Left ventricle myocardium inferior (tissue), 1 donor: ENCODE results near the gene TSPAN14. TPM values are rescaled to one million over a fixed set of nuclear protein-coding genes. Genes with fewer than 3 reads are reported as not detected.
A peak's percentile ranks its signal among the peaks of the same experiment; 100 is the strongest.

Source experiments
- DNase-seq: peaks from one replicate; pipeline ENCODE4 v3.0.0-alpha.2; 2020
- H3K27ac ChIP-seq: fragments of 200-600 bp; replicated peaks from 2 replicates; pipeline ENCODE4 v1.8.0; 2021
- H3K27me3 ChIP-seq: fragments of 200-600 bp; 2 replicates; pipeline ENCODE4 v1.8.0; 2021; ENCODE audit warnings: low read depth
- H3K36me3 ChIP-seq: fragments of 200-600 bp; 2 replicates; pipeline ENCODE4 v1.8.0; 2021
- H3K4me1 ChIP-seq: fragments of 200-600 bp; 2 replicates; pipeline ENCODE4 v1.8.0; 2021
- H3K4me3 ChIP-seq: fragments of 200-600 bp; 2 replicates; pipeline ENCODE4 v1.8.0; 2021; ENCODE audit warnings: mild to moderate bottlenecking, moderate library complexity
- H3K9me3 ChIP-seq: fragments of 200-600 bp; replicated peaks from 2 replicates; pipeline ENCODE4 v1.8.0; 2021
- intact Hi-C: fragments of 100-400 bp; cut with micrococcal nuclease; formaldehyde crosslinking; loops from one replicate; pipeline ENCODE4 v1.11.0; 2022
- total RNA-seq: library from RNA; stranded (reverse); fragmentation: NEBNext Ultra II Directional; extraction: Animal tissue kit (Norgen Biotek cat#: 25700); gene quantifications from one replicate; pipeline ENCODE4 v1.2.1, GENCODE V29; 2021
- TF ChIP-seq, protein P1 (sequence below): fragments of 200-600 bp; IDR thresholded peaks from 2 replicates; pipeline ENCODE4 v1.8.0; 2021; ENCODE audit warnings: antibody characterized with exemption, mild to moderate bottlenecking, borderline replicate concordance
- donor health status: DM: no; HTN: yes; CAD: no; lungs with severe emphysema.

Gene TSPAN14
- total RNA-seq, 1 donor from 2014 or later: 33.4 TPM

DNA sequence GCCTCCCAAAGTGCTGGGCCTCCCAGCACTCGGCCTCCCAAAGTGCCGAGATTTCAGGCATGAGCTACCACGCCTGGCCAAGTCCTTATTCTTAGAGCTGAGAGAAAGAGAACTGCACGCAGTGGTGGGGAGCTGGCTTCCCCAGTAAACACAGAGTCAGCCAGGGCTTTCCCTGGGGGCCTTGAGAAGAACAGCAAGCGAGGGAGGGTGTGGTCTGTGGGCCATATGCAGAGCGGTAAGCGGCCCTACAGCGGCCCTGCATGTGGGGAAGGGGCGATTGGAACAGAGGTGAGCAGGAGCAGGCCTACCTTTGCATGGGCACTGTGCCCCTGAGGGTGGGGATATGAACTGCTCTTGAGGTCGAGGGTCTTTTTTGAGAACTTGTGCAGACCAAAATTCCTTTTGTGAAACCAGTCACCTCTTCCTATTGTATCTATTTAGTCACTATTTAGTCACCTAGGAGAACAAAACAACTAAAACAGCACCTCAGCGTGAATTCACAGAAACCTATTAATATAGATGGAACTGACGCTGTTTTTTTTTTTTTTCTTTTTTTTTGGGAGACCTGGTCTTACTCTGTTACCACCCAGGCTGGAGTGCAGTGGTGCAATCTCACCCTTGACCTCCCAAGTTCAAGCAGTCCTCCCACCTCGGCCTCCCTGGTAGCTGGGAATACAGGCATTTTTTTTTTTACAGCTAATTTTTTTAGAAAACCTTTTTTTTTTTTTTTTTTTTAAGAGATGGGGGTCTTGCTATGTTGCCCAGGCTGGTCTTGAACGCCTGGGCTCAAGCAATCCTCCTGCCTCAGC lies 46.7 kb downstream of the TSPAN14 start:
- H3K4me1 ChIP-seq: peaks cover 99% of the 10 kb centered on the region
- intact Hi-C loops: loop anchor here (5.0 kb wide), 2 partner anchors 43 to 118 kb away; no protein-coding TSS in a partner anchor
- no peaks in the 10 kb centered on the region for H3K27me3 ChIP-seq
- H3K27ac ChIP-seq: peak overlapping the region; percentile 91
- H3K9me3 ChIP-seq: peaks cover 5% of the 10 kb centered on the region
- peak overlapping the region; percentile 14 for H3K4me3 ChIP-seq
- TF ChIP-seq, protein P1, sequence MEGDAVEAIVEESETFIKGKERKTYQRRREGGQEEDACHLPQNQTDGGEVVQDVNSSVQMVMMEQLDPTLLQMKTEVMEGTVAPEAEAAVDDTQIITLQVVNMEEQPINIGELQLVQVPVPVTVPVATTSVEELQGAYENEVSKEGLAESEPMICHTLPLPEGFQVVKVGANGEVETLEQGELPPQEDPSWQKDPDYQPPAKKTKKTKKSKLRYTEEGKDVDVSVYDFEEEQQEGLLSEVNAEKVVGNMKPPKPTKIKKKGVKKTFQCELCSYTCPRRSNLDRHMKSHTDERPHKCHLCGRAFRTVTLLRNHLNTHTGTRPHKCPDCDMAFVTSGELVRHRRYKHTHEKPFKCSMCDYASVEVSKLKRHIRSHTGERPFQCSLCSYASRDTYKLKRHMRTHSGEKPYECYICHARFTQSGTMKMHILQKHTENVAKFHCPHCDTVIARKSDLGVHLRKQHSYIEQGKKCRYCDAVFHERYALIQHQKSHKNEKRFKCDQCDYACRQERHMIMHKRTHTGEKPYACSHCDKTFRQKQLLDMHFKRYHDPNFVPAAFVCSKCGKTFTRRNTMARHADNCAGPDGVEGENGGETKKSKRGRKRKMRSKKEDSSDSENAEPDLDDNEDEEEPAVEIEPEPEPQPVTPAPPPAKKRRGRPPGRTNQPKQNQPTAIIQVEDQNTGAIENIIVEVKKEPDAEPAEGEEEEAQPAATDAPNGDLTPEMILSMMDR: peak; percentile 40
- H3K36me3 ChIP-seq: no peaks in the 10 kb centered on the region
- DNase-seq: peak; percentile 74

DNA sequence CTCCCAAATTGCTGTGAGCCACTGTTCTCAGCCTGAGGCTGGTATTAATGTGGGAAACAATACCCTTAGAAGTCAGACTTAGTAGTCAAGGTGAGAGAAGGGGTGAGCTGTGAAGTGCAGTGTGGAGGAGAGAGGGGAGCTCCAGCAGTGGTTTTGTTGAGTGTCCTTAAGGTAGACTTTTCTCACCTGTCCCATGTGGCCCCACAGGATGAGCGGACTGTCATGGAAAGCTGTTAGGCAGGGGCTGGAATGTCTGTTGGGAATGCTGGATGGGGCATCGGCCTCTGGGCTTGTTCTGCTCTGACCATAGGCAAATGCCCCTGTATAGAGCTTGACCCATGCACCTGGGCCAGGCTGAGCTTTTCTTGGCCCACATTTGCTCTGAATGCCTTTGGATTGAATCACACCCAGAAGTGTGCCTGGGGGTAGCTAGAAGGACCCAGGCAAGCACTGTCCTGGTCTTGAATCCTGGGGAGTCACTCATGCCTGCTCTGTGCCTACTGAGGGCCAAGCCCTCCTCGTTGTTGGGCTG lies 47.3 kb downstream of the TSPAN14 start:
- H3K9me3 ChIP-seq: peaks cover 2% of the 10 kb centered on the region
- no peaks in the 10 kb centered on the region for H3K27me3 ChIP-seq
- no peaks in the 10 kb centered on the region for H3K36me3 ChIP-seq
- H3K4me3 ChIP-seq: peak overlapping the region; percentile 2
- intact Hi-C loops: loop anchor here (5.0 kb wide), 2 partner anchors 44 to 119 kb away; no protein-coding TSS in a partner anchor
- TF ChIP-seq, protein P1: no peak
- peak overlapping the region; percentile 91 for H3K27ac ChIP-seq
- H3K4me1 ChIP-seq: peaks cover 99% of the 10 kb centered on the region
- no peak for DNase-seq

DNA sequence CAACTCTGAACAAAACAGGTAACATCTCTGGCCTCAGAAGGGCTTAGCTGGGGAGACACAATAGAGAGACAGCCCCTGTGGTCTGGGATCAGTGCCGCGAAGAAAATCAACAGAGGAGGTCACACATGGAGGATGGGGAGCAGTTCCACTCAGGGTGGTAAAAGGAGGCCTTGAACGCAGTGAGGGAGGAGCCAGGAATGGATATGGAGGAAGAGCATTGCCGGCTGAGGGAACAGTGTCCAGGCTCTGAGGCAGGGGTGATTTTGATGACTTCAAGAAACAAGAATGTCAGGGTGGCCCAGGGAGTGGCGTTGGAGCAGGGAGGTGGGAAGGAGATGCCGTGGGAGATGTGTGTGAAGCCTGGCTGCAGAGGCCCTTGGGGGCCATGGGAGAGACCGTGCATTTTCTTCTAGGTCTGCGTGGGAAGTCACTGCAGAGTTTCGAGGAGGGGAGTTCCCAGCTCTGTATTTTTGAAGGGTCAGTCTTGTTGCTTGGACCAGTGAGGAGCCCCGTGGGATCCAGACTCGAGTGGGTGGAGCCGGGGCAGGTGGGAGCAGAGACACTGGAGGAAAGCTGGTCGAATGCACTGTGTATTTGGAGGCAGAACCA lies 47.9 kb downstream of the TSPAN14 start:
- peaks cover 6% of the 10 kb centered on the region for H3K36me3 ChIP-seq
- H3K9me3 ChIP-seq: no peaks in the 10 kb centered on the region
- TF ChIP-seq, protein P1: no peak
- peak overlapping the region; percentile 2 for H3K4me3 ChIP-seq
- DNase-seq: no peak
- no peaks in the 10 kb centered on the region for H3K27me3 ChIP-seq
- intact Hi-C loops: loop anchor here (5.0 kb wide), 2 partner anchors 45 to 120 kb away; no protein-coding TSS in a partner anchor
- H3K27ac ChIP-seq: peak overlapping the region; percentile 91
- peaks cover 100% of the 10 kb centered on the region for H3K4me1 ChIP-seq

DNA sequence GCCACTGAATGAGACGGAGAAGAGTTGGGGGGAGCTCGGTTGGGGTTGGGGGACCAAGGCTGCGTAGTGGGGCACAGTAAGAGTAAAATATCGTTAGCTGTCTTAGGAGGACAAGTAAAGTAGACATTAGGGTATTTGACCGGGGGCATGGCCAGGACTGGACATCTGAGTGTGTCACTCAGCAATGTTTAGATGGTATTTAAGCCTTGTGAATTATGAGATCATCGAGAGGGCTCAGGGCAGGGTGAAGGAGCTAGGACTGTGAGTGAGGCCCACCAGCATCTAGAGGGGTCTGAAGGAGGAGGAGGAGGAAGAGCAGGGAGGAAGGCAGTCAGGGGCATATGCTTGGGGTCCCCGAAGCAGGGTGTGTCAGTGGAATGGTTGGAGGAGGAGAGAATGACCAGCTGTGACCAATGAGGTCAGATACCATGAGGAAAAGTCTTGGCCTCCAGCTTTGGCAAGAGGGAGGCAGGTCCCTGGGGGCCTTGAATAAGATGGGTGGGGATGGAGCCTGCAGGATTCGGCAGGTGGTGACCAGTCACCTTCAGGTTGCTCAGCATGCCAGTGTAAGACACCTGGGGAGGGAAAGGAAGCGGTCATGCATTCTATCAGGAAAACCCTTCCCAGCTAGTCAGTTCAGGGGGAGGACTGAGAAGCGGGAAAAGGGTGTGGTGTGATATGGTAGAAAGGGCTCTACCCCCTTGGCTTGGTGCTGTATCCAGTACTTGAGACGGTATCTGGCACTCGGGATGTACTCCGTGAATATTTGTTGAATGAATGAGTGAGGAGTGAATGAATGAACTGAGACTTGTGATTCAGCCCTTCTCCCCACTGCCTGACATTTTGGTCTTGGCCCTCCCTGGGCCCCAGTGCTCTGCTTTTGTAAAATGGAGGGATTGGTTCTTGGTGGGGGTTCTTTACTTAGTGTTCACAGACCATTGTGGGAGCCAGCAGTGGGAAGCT lies 48.8 kb downstream of the TSPAN14 start:
- peak overlapping the region; percentile 91 for H3K27ac ChIP-seq
- H3K4me3 ChIP-seq: no peak overlapping the region
- peaks cover 12% of the 10 kb centered on the region for H3K36me3 ChIP-seq
- H3K4me1 ChIP-seq: peaks cover 100% of the 10 kb centered on the region
- no peak for DNase-seq
- no peaks in the 10 kb centered on the region for H3K9me3 ChIP-seq
- H3K27me3 ChIP-seq: no peaks in the 10 kb centered on the region
- TF ChIP-seq, protein P1: no peak
- intact Hi-C loops: loop anchor here (5.0 kb wide), 2 partner anchors 46 to 121 kb away; no protein-coding TSS in a partner anchor
